Peyer's patch (tissue), 4 donors: ENCODE results near the gene ARHGAP24.

Source experiments
- CTCF ChIP-seq, 6 experiments: fragments of 450-650 bp in 4 of 6; fragments of 200-600 bp in 2 of 6; sonication (generic) in 1 of 6; IDR thresholded peaks; one replicate each; pipeline ENCODE4 v1.5.1; 2017 to 2019; ENCODE audit warnings: antibody characterized with exemption in 6 of 6, mild to moderate bottlenecking in 3 of 6, moderate library complexity in 1 of 6
- POLR2A ChIP-seq, 2 donors: fragments of 450-650 bp; IDR thresholded peaks; one replicate each; pipeline ENCODE4 v1.5.1; 2017; ENCODE audit warnings: antibody characterized with exemption in 2 of 2, mild to moderate bottlenecking in 2 of 2, moderate library complexity in 2 of 2

- no peak for TF ChIP-seq CTCF (IDR thresholded peaks at IDR 0.05)
- TF ChIP-seq POLR2A (IDR thresholded peaks at IDR 0.05) = no peak
Measured at GRCh38 chr4:85732124-85732523, 257.2 kb downstream of the ARHGAP24 start.
